HepG2 (cell line): ENCODE data around the gene PROX1. TPM values are rescaled to one million over a fixed set of nuclear protein-coding genes. Genes with fewer than 3 reads are reported as not detected.

Experiments used
- HOXD1 ChIP-seq: sonication (generic); formaldehyde crosslinking; IDR thresholded peaks from 2 replicates; pipeline ENCODE4 v1.5.0; 2020; ENCODE audit warnings: missing genetic modification reagents
- KDM5B ChIP-seq: sonication (generic); formaldehyde crosslinking; IDR thresholded peaks from 2 replicates; pipeline ENCODE4 v1.4.0; 2020; ENCODE audit warnings: missing genetic modification reagents, mild to moderate bottlenecking, borderline replicate concordance
- MAFG ChIP-seq: sonication (generic); formaldehyde crosslinking; IDR thresholded peaks from 2 replicates; pipeline ENCODE4 v1.5.1; 2020; ENCODE audit warnings: mild to moderate bottlenecking, missing genetic modification reagents
- NAIF1 ChIP-seq: sonication (generic); formaldehyde crosslinking; IDR thresholded peaks from 2 replicates; pipeline ENCODE4 v1.5.0; 2020; ENCODE audit warnings: mild to moderate bottlenecking, missing genetic modification reagents, borderline replicate concordance
- NFE2L1 ChIP-seq: sonication (generic); formaldehyde crosslinking; IDR thresholded peaks from 2 replicates; pipeline ENCODE4 v1.4.0; 2020; ENCODE audit warnings: missing genetic modification reagents, mild to moderate bottlenecking, borderline replicate concordance
- NR2F1 ChIP-seq, 2 experiments: fragments of 450-650 bp in 1 of 2; formaldehyde crosslinking in 1 of 2; IDR thresholded peaks; 2 replicates each; pipeline versions ENCODE4 v1.5.0 to v1.6.1; 2016 to 2020; ENCODE audit warnings: mild to moderate bottlenecking in 1 of 2, missing compliant biosample characterization in 1 of 2, missing genetic modification reagents in 1 of 2, moderate library complexity in 1 of 2
- POLR2G ChIP-seq: fragments of 200-400 bp; formaldehyde crosslinking; IDR thresholded peaks from 2 replicates; pipeline ENCODE4 v1.6.1; 2018; ENCODE audit warnings: mild to moderate bottlenecking, low read depth, low read length, moderate library complexity
- RFXANK ChIP-seq: IDR thresholded peaks from 2 replicates; pipeline ENCODE4 v1.6.1; 2016
- SMAD9 ChIP-seq: sonication (generic); formaldehyde crosslinking; IDR thresholded peaks from 2 replicates; pipeline ENCODE4 v1.5.1; 2020; ENCODE audit warnings: mild to moderate bottlenecking, missing genetic modification reagents
- TCF7L2 ChIP-seq: IDR thresholded peaks from 2 replicates; pipeline ENCODE4 v1.6.1; 2011; ENCODE audit warnings: mild to moderate bottlenecking, low read depth, low read length, moderate library complexity
- ZC3H13 ChIP-seq: sonication (generic); formaldehyde crosslinking; IDR thresholded peaks from 2 replicates; pipeline ENCODE4 v1.8.1; 2023; ENCODE audit warnings: mild to moderate bottlenecking, missing genetic modification reagents, moderate library complexity
- ZFP1 ChIP-seq: IDR thresholded peaks from 2 replicates; pipeline ENCODE4 v1.6.1; 2016
- ZNF24 ChIP-seq: fragments of 450-650 bp; IDR thresholded peaks from 2 replicates; pipeline ENCODE4 v1.6.1; 2017; ENCODE audit warnings: antibody characterized with exemption, mild to moderate bottlenecking
- ZNF317 ChIP-seq: sonication (generic); formaldehyde crosslinking; IDR thresholded peaks from 2 replicates; pipeline ENCODE4 v1.5.0; 2020; ENCODE audit warnings: mild to moderate bottlenecking, missing genetic modification reagents
- ZNF660 ChIP-seq: sonication (generic); formaldehyde crosslinking; IDR thresholded peaks from 2 replicates; pipeline ENCODE4 v1.5.1; 2020; ENCODE audit warnings: mild to moderate bottlenecking, low read depth, missing genetic modification reagents, borderline replicate concordance
- ZNF891 ChIP-seq: sonication (generic); formaldehyde crosslinking; IDR thresholded peaks from 2 replicates; pipeline ENCODE4 v1.5.0; 2020; ENCODE audit warnings: mild to moderate bottlenecking, missing genetic modification reagents
- ZSCAN29 ChIP-seq: sonication (generic); formaldehyde crosslinking; conservative IDR thresholded peaks from 2 replicates; pipeline ENCODE4 v1.4.0; 2020; ENCODE audit warnings: mild to moderate bottlenecking, missing genetic modification reagents
- polyA plus RNA-seq, 8 experiments: library from polyadenylated mRNA; depleted of rRNA in 3 of 8; stranded (reverse) in 7 of 8; unstranded in 1 of 8; fragments of >200 nt; fragmentation: Illumina TruSeq in 4 of 8; extraction: Trizol in 4 of 8; gene quantifications; 2 replicates each; pipeline versions ENCODE4 v1.2.1 to v1.2.3, GENCODE V29; 2011 to 2016; ENCODE audit warnings: low read depth in 4 of 8, missing spikeins in 1 of 8, mixed read lengths in 1 of 8; ENCODE audit not compliant: insufficient read depth in 1 of 8
- total RNA-seq, 5 experiments: library from RNA; depleted of rRNA; stranded (reverse); fragments of >200 nt; fragmentation: Illumina TruSeq; extraction: Trizol; gene quantifications; 2 replicates each; pipeline ENCODE4 v1.2.3, GENCODE V29; 2016; ENCODE audit warnings: low read depth in 1 of 5
- TF ChIP-seq, protein P1 (sequence below): sonication (generic); formaldehyde crosslinking; IDR thresholded peaks from 2 replicates; pipeline ENCODE4 v1.5.0; 2020; ENCODE audit warnings: mild to moderate bottlenecking, missing genetic modification reagents
- TF ChIP-seq, protein P2 (sequence below): sonication (generic); formaldehyde crosslinking; IDR thresholded peaks from 2 replicates; pipeline ENCODE4 v1.4.0; 2020; ENCODE audit warnings: missing genetic modification reagents, borderline replicate concordance
- TF ChIP-seq, protein P3 (sequence below): IDR thresholded peaks from 2 replicates; pipeline ENCODE4 v1.6.1; 2016; ENCODE audit warnings: low read depth, borderline replicate concordance
- TF ChIP-seq, protein P4 (sequence below): sonication (generic); formaldehyde crosslinking; conservative IDR thresholded peaks from 2 replicates; pipeline ENCODE4 v1.4.0; 2020; ENCODE audit warnings: missing genetic modification reagents
- TF ChIP-seq, protein P5 (sequence below), 2 experiments: fragments of 450-650 bp in 1 of 2; sonication (generic) in 1 of 2; formaldehyde crosslinking; IDR thresholded peaks; 2 replicates each; pipeline versions ENCODE4 v1.5.0 to v1.8.0; 2020 to 2022; ENCODE audit warnings: mild to moderate bottlenecking in 1 of 2, missing genetic modification reagents in 1 of 2
- TF ChIP-seq, protein P6 (sequence below): sonication (generic); formaldehyde crosslinking; IDR thresholded peaks from 2 replicates; pipeline ENCODE4 v1.8.0; 2022; ENCODE audit warnings: missing genetic modification reagents, mild to moderate bottlenecking, borderline replicate concordance

The PROX1 gene
- total and polyA plus RNA-seq, 2 of the 13 experiments (the other 11 are each of a cell fraction or from before 2014, with no cell fraction given), result 12.3 to 30.2 TPM

DNA sequence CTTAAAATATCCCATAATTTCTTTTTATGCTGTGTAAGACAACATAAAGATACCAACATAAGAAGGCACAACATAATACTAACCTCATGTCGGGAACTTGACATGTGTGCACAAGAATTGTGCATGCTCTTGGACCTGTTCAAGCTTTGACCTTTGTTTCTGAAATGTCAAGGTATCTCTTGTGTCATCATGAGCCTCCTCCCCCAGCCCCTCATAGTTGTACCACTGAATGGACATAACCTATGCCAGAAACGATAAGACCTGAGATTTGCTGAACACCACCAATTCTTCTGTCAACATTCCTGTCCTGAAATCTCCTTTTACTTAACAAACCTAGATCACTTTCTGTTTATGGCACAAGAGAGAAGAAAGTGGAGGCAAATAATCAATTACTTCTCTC lies 29.4 kb upstream of the PROX1 start (continued):
- TF ChIP-seq ZSCAN29 (CRISPR knock-in tag), result no peak
- TF ChIP-seq, protein P1, sequence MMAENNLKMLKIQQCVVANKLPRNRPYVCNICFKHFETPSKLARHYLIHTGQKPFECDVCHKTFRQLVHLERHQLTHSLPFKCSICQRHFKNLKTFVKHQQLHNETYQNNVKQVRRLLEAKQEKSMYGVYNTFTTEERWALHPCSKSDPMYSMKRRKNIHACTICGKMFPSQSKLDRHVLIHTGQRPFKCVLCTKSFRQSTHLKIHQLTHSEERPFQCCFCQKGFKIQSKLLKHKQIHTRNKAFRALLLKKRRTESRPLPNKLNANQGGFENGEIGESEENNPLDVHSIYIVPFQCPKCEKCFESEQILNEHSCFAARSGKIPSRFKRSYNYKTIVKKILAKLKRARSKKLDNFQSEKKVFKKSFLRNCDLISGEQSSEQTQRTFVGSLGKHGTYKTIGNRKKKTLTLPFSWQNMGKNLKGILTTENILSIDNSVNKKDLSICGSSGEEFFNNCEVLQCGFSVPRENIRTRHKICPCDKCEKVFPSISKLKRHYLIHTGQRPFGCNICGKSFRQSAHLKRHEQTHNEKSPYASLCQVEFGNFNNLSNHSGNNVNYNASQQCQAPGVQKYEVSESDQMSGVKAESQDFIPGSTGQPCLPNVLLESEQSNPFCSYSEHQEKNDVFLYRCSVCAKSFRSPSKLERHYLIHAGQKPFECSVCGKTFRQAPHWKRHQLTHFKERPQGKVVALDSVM (CRISPR knock-in tag), result no peak
- no peak for TF ChIP-seq POLR2G
- TF ChIP-seq KDM5B (CRISPR knock-in tag), result no peak
- no peak for TF ChIP-seq NFE2L1 (CRISPR knock-in tag)
- TF ChIP-seq ZNF24, result no peak
- TF ChIP-seq RFXANK (CRISPR knock-in tag), result no peak
- no peak for TF ChIP-seq ZNF317 (CRISPR knock-in tag)
- TF ChIP-seq NAIF1 (CRISPR knock-in tag), result no peak
- no peak for TF ChIP-seq TCF7L2
- TF ChIP-seq, protein P2, sequence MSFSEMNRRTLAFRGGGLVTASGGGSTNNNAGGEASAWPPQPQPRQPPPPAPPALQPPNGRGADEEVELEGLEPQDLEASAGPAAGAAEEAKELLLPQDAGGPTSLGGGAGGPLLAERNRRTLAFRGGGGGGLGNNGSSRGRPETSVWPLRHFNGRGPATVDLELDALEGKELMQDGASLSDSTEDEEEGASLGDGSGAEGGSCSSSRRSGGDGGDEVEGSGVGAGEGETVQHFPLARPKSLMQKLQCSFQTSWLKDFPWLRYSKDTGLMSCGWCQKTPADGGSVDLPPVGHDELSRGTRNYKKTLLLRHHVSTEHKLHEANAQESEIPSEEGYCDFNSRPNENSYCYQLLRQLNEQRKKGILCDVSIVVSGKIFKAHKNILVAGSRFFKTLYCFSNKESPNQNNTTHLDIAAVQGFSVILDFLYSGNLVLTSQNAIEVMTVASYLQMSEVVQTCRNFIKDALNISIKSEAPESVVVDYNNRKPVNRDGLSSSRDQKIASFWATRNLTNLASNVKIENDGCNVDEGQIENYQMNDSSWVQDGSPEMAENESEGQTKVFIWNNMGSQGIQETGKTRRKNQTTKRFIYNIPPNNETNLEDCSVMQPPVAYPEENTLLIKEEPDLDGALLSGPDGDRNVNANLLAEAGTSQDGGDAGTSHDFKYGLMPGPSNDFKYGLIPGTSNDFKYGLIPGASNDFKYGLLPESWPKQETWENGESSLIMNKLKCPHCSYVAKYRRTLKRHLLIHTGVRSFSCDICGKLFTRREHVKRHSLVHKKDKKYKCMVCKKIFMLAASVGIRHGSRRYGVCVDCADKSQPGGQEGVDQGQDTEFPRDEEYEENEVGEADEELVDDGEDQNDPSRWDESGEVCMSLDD (CRISPR knock-in tag), result no peak
- TF ChIP-seq, protein P3, sequence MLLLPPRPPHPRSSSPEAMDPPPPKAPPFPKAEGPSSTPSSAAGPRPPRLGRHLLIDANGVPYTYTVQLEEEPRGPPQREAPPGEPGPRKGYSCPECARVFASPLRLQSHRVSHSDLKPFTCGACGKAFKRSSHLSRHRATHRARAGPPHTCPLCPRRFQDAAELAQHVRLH (CRISPR knock-in tag), result no peak
- TF ChIP-seq, protein P4, sequence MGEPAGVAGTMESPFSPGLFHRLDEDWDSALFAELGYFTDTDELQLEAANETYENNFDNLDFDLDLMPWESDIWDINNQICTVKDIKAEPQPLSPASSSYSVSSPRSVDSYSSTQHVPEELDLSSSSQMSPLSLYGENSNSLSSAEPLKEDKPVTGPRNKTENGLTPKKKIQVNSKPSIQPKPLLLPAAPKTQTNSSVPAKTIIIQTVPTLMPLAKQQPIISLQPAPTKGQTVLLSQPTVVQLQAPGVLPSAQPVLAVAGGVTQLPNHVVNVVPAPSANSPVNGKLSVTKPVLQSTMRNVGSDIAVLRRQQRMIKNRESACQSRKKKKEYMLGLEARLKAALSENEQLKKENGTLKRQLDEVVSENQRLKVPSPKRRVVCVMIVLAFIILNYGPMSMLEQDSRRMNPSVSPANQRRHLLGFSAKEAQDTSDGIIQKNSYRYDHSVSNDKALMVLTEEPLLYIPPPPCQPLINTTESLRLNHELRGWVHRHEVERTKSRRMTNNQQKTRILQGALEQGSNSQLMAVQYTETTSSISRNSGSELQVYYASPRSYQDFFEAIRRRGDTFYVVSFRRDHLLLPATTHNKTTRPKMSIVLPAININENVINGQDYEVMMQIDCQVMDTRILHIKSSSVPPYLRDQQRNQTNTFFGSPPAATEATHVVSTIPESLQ, result no peak
- TF ChIP-seq, protein P5, sequence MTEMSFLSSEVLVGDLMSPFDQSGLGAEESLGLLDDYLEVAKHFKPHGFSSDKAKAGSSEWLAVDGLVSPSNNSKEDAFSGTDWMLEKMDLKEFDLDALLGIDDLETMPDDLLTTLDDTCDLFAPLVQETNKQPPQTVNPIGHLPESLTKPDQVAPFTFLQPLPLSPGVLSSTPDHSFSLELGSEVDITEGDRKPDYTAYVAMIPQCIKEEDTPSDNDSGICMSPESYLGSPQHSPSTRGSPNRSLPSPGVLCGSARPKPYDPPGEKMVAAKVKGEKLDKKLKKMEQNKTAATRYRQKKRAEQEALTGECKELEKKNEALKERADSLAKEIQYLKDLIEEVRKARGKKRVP (CRISPR knock-in tag; IDR thresholded peaks at IDR 0.05), result no peak
- TF ChIP-seq HOXD1 (CRISPR knock-in tag), result no peak
- TF ChIP-seq MAFG, result no peak
- no peak for TF ChIP-seq ZNF660
- TF ChIP-seq ZNF891 (CRISPR knock-in tag), result no peak
- peak; percentile 21 to 78; a peak in 2 of 4 replicates for TF ChIP-seq NR2F1 (CRISPR knock-in tag; IDR thresholded peaks at IDR 0.05)
- TF ChIP-seq ZFP1 (CRISPR knock-in tag), result no peak
- no peak for TF ChIP-seq SMAD9 (CRISPR knock-in tag)
- TF ChIP-seq, protein P6, sequence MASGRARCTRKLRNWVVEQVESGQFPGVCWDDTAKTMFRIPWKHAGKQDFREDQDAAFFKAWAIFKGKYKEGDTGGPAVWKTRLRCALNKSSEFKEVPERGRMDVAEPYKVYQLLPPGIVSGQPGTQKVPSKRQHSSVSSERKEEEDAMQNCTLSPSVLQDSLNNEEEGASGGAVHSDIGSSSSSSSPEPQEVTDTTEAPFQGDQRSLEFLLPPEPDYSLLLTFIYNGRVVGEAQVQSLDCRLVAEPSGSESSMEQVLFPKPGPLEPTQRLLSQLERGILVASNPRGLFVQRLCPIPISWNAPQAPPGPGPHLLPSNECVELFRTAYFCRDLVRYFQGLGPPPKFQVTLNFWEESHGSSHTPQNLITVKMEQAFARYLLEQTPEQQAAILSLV, result no peak
- no peak for TF ChIP-seq ZC3H13 (CRISPR knock-in tag)
